Keratinocyte (primary cell): ENCODE measurements around the gene NFATC3. TPM values are rescaled to one million over a fixed set of nuclear protein-coding genes. Genes with fewer than 3 reads are reported as not detected.

ENCODE experiments used
- DNase-seq: peaks from one replicate; pipeline ENCODE4 v3.0.0-alpha.2; 2011; ENCODE audit warnings: low read depth, missing footprints, low spot score
- FAIRE-seq: peaks from 2 replicates; lab custom pipeline; 2011; peaks lifted over from hg19 to GRCh38; lab: Jason Lieb, UNC
- H2AFZ ChIP-seq: 2 replicates; pipeline ENCODE4 v1.6.0; 2012; ENCODE audit warnings: low read length, control low read depth, inconsistent platforms; ENCODE audit not compliant: control insufficient read depth
- H3K27ac ChIP-seq: 2 replicates; pipeline ENCODE4 v1.5.1; 2011; ENCODE audit warnings: low read length; ENCODE audit not compliant: control insufficient read depth, insufficient read depth
- H3K27me3 ChIP-seq: 3 replicates; pipeline ENCODE4 v1.6.0; 2011; ENCODE audit warnings: low read length; ENCODE audit not compliant: control insufficient read depth, insufficient read depth; ENCODE audit errors: extremely low read depth
- H3K36me3 ChIP-seq, 2 experiments: 2 replicates in 1 of 2; 3 replicates in 1 of 2; pipeline ENCODE4 v1.5.1; 2011; ENCODE audit warnings: low read length in 2 of 2, mild to moderate bottlenecking in 1 of 2; ENCODE audit not compliant: control insufficient read depth in 2 of 2, insufficient read depth in 2 of 2; ENCODE audit errors: extremely low read depth in 1 of 2
- H3K4me1 ChIP-seq: 3 replicates; pipeline ENCODE4 v1.5.1; 2011; ENCODE audit warnings: low read length; ENCODE audit not compliant: control insufficient read depth, insufficient read depth; ENCODE audit errors: extremely low read depth
- H3K4me2 ChIP-seq: 3 replicates; pipeline ENCODE4 v1.6.0; 2011; ENCODE audit warnings: low read depth, low read length; ENCODE audit not compliant: control insufficient read depth, insufficient read depth; ENCODE audit errors: extremely low read depth
- H3K4me3 ChIP-seq, 3 experiments: fragments of 200-600 bp in 1 of 3; sonication (generic) in 1 of 3; 2 replicates in 2 of 3; 3 replicates in 1 of 3; pipeline ENCODE4 v1.5.1; 2011 to 2016; ENCODE audit warnings: low read length in 3 of 3, mild to moderate bottlenecking in 3 of 3, control low read depth in 2 of 3, inconsistent platforms in 1 of 3, low read depth in 1 of 3, mixed read lengths in 1 of 3, mixed run types in 1 of 3, moderate library complexity in 1 of 3; ENCODE audit not compliant: control insufficient read depth in 2 of 3, insufficient read depth in 2 of 3; ENCODE audit errors: extremely low read depth in 1 of 3
- H3K79me2 ChIP-seq: 2 replicates; pipeline ENCODE4 v1.6.0; 2012; ENCODE audit warnings: low read length; ENCODE audit not compliant: control insufficient read depth, insufficient read depth
- H3K9ac ChIP-seq: 3 replicates; pipeline ENCODE4 v1.6.0; 2011; ENCODE audit warnings: low read length; ENCODE audit not compliant: control insufficient read depth, insufficient read depth; ENCODE audit errors: extremely low read depth
- H3K9me1 ChIP-seq: 3 replicates; pipeline ENCODE4 v1.6.0; 2011; ENCODE audit warnings: low read length; ENCODE audit not compliant: control insufficient read depth, insufficient read depth; ENCODE audit errors: extremely low read depth
- H3K9me3 ChIP-seq: 2 replicates; pipeline ENCODE4 v1.5.1; 2012; ENCODE audit warnings: low read depth, low read length; ENCODE audit not compliant: control insufficient read depth
- H4K20me1 ChIP-seq: 3 replicates; pipeline ENCODE4 v1.6.0; 2011; ENCODE audit warnings: low read length; ENCODE audit not compliant: control insufficient read depth, insufficient read depth; ENCODE audit errors: extremely low read depth
- EZH2 ChIP-seq: IDR thresholded peaks from one replicate; pipeline ENCODE4 v1.6.1; 2012; ENCODE audit warnings: inconsistent platforms, mild to moderate bottlenecking, low read length, moderate library complexity
- dilution Hi-C: fragments of 300-500 bp; cut with MboI; formaldehyde crosslinking; loops from one replicate; pipeline ENCODE4 v1.7.0; 2020; ENCODE audit warnings: low sequenced_read_pairs; ENCODE audit not compliant: extremely low pct_ligation_motif_present
- polyA plus RNA-seq, 5 experiments: library from polyadenylated mRNA; depleted of rRNA in 3 of 5; stranded (reverse) in 3 of 5; stranded (forward) in 1 of 5; unstranded in 1 of 5; fragments of >200 nt; gene quantifications; 1 replicate in 1 of 5; 2 replicates in 3 of 5; 3 replicates in 1 of 5; pipeline versions ENCODE4 v1.2.1 to v1.2.3, GENCODE V29; 2011 to 2012; ENCODE audit warnings: missing spikeins in 2 of 5, low read depth in 1 of 5, low replicate concordance in 1 of 5
- TF ChIP-seq, protein P1 (sequence below), 3 experiments: IDR thresholded peaks in 1 of 3; conservative IDR thresholded peaks in 1 of 3; optimal IDR thresholded peaks in 1 of 3; 2 replicates in 2 of 3; 3 replicates in 1 of 3; pipeline versions ENCODE3 to v1.5.1; 2011; ENCODE audit warnings: low read length in 3 of 3, mild to moderate bottlenecking in 3 of 3, moderate library complexity in 2 of 3, control low read depth in 1 of 3, inconsistent platforms in 1 of 3; ENCODE audit not compliant: insufficient read depth in 2 of 3; ENCODE audit errors: extremely low read depth in 1 of 3

Gene NFATC3
- polyA plus RNA-seq, 1 donor (not counting 4 experiments of a cell fraction or from before 2014, with no cell fraction given): 11.5 TPM

DNA sequence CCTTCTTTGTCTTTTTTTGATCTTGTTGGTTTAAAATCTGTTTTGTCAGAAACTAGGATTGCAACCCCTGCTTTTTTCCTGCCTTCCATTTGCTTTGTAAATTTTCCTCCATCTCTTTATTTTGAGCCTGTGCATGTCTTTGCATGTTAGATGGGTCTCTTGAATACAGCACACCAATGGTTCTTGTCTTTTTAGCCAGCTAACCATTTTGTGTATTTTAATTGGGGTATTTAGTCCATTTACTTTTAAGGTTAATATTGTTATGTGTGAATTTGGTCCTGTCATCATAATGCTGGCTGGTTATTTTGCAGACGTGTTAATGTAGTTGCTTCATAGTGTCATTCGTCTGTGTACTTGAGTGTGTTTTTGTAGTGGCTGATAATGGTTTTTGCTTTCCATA is 26.2 kb downstream of the NFATC3 start:
- Histone ChIP-seq H3K9me3 (peaks cover 2% of the 10 kb centered on the region), H2AFZ (no peak overlapping the region), H3K4me3 (no peak overlapping the region), H3K79me2 (peaks cover 56% of the 10 kb centered on the region), H3K27me3 (no peaks in the 10 kb centered on the region), H3K27ac (no peak overlapping the region), H3K4me1 (no peaks in the 10 kb centered on the region), H3K9me1 (no peaks in the 10 kb centered on the region), H3K9ac (no peak overlapping the region), H3K4me2 (no peak overlapping the region), H3K36me3 (no peaks in the 10 kb centered on the region), H4K20me1 (no peaks in the 10 kb centered on the region)
- dilution Hi-C loops: no loop called here
- TF ChIP-seq, protein P1, sequence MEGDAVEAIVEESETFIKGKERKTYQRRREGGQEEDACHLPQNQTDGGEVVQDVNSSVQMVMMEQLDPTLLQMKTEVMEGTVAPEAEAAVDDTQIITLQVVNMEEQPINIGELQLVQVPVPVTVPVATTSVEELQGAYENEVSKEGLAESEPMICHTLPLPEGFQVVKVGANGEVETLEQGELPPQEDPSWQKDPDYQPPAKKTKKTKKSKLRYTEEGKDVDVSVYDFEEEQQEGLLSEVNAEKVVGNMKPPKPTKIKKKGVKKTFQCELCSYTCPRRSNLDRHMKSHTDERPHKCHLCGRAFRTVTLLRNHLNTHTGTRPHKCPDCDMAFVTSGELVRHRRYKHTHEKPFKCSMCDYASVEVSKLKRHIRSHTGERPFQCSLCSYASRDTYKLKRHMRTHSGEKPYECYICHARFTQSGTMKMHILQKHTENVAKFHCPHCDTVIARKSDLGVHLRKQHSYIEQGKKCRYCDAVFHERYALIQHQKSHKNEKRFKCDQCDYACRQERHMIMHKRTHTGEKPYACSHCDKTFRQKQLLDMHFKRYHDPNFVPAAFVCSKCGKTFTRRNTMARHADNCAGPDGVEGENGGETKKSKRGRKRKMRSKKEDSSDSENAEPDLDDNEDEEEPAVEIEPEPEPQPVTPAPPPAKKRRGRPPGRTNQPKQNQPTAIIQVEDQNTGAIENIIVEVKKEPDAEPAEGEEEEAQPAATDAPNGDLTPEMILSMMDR (optimal IDR thresholded peaks at IDR 0.05 in 1 of 3, IDR thresholded peaks at IDR 0.05 in 1 of 3, conservative IDR thresholded peaks at IDR 0.05 in 1 of 3; ENCODE audit: extremely low read depth in 1 of 3, insufficient read depth in 2 of 3, low read length in 3 of 3): no peak
- no peak for TF ChIP-seq EZH2
- DNase-seq: no peak
- FAIRE-seq: no peak

DNA sequence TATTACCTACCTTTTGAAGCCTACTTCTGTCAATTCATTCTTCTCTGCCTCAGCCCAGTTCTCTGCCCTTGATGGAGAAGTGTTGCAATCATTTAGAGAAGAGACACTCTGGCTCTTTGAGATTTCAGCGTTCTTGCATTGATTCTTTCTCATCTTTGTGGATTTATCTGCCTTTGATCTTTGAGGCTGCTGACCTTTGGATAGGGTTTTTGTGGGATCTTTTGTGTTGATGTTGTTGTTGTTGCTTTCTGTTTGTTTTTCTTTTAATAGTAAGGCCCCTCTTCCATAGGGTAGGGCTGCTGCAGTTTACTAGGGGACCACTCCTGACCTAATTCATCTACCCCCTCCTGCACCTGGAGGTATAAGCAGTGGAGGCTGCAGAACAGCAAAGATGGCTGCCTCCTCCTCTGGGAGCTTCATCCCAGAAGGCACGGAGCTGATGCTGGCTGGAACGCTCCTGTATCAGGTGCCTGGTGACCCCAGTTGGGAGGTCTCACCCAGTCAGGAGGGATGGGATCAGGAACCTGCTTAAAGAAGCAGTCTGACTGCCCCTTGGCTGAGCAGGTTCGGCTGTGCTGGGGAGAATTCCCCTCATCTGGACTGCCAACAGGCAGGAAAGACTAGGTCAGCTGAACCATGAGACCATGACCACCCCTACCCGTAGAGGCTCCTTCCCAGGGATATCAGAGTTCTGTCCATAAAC is 28.0 kb downstream of the NFATC3 start:
- Histone ChIP-seq H3K27me3 (no peaks in the 10 kb centered on the region), H3K4me2 (no peak overlapping the region), H3K4me1 (no peaks in the 10 kb centered on the region), H3K4me3 (no peak overlapping the region), H3K79me2 (peaks cover 56% of the 10 kb centered on the region), H3K36me3 (no peaks in the 10 kb centered on the region), H3K9me3 (peaks cover 2% of the 10 kb centered on the region), H3K9me1 (no peaks in the 10 kb centered on the region), H2AFZ (no peak overlapping the region), H3K27ac (no peak overlapping the region), H4K20me1 (no peaks in the 10 kb centered on the region), H3K9ac (no peak overlapping the region)
- DNase-seq (no peak), FAIRE-seq (no peak)
- dilution Hi-C loops: no loop called here
- no peak for TF ChIP-seq EZH2
- TF ChIP-seq, protein P1 (optimal IDR thresholded peaks at IDR 0.05 in 1 of 3, IDR thresholded peaks at IDR 0.05 in 1 of 3, conservative IDR thresholded peaks at IDR 0.05 in 1 of 3; ENCODE audit: extremely low read depth in 1 of 3, insufficient read depth in 2 of 3, low read length in 3 of 3): no peak
